AG08395 (cell line): Measurements from ENCODE around the gene SIRT7.
A peak's percentile ranks its signal among the peaks of the same experiment; 100 is the strongest.

Experiments used
- DNase-seq: peaks from one replicate; pipeline ENCODE4 v3.0.0; 2012; ENCODE audit warnings: mixed read lengths, low spot score

Gene SIRT7

DNA sequence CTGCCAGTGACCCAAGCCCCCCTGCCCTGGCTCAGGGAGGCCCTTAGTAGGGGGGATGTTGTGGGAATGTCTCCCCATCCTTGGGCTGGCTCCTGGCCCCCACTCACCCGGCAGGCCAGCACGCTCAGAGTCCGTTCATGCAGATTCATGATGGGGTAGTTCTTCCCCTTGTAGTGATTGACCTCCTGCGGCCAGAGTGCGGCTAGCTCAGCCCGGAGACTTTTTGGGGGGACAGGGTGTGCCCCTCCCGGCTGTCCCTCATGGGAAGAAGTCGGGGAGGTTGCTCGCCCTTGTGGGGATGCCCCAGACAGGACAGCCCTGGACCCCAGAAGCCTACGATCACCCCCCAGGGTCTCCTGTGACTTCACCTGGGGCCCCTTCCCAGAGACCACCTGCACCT, 12.0 kb downstream of the SIRT7 start:
- DNase-seq, result no peak

- DNase-seq, result no peak
Observed at GRCh38 chr17:81905424-81905875, 12.5 kb downstream of the SIRT7 start.

- DNase-seq, result no peak
Observed at GRCh38 chr17:81904600-81905423, 13.2 kb downstream of the SIRT7 start.

DNA sequence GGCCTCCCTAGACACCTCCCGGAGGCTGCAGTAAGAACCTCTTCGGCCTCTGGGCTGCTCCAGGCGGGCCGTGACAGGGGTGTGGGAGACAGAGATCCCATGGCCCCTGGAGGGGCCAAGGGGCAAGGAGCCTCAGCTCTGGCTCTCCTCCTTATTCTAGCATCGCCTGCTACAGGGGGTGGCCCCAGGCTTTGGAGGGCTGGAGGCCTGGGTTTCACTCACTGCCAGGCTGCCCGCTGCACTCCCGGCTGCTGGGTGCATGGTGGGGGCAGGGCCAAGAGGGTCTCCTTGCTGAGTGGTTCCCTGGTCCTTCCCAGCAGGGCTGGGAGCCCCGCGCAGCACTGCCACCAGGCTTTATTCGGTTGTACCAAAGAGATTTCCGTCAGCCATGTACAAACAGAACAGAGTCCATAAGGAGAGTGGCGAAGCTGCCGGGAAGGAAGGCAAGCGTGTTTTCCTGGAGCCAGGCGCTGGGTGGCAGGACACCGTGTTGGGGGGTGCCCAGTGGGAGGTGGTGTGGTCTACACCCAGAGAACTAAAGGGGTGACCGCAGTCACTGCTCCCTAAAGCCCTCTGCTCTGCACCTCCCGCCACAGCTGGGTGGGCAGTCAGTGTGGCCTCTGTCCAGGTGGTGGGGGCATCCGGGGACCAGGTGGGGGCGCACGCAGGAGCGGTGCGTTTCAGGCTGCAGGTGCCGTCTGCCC, 13.9 kb downstream of the SIRT7 start:
- DNase-seq, result no peak

GRCh38 chr17:81903415-81903831, 14.6 kb downstream of the SIRT7 start:
- no peak for DNase-seq

DNA sequence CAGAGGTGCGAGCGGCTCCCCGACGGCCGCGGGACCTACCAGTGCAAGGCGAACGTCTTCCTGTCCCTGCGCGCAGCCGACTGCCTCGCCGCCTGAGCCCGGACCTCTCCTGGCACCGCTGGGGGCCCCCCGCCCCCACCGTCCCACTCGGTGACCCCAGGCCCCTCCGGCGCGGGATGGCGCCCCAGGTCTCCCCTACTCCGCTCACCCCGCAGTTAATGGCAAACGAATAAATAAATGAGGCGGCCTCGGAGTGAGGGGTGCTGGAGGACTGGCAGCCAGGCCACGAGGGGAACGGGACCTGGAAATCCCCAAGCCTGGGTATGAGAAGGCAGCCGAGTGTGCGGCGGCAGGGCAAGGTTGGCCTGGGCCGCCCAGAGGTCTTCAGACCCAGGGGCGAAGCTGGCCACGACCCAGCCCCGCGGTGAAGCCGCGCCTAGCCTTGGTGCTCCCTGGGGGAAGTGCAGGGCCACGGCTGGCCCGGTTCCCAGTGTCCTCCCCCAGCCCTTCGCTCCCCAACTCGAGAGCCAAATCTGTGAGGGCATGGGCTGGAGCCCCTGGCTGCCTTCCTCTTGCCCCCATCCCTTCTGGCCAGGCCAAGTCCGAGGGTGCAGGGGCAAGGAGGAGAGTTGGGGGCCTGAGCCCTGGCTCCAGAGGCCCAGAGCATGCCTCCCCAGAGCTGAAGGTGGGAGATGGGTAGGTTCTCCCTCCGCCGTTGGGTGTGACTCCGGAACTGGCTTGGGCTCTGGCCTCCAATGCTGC, 15.1 kb downstream of the SIRT7 start:
- no peak for DNase-seq

DNA sequence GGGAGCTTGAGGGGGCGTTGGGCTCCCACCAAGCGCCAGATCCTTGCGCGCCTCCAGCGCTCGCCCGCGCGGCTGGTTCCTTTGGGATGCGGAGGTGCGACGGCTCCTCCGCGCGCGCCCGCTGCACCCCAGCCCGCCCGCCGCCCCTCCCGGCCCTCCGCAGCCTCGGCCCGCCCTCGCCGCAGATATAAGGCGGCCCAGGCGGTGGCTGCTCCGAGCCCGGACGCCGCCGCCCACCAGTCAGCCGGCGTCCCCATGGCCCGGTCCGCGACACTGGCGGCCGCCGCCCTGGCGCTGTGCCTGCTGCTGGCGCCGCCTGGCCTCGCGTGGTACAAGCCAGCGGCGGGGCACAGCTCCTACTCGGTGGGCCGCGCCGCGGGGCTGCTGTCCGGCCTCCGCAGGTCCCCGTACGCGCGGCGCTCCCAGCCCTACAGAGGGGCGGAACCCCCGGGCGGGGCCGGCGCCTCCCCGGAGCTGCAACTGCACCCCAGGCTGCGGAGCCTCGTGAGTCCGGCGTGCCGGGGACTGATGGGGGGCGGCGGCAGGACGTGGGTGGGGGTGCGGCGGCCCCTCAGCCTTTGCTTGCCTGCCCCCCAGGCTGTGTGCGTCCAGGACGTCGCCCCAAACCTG, 15.8 kb downstream of the SIRT7 start, which contains the start of gene NPB:
Gene NPB, plus strand, starts transcription at position 216 of the 630 bp plus-strand sequence. Its CDS starts 40 bp downstream, at position 256.
- DNase-seq, result no peak

- DNase-seq, result no peak
Observed at GRCh38 chr17:81901167-81902022, 16.6 kb downstream of the SIRT7 start.

DNA sequence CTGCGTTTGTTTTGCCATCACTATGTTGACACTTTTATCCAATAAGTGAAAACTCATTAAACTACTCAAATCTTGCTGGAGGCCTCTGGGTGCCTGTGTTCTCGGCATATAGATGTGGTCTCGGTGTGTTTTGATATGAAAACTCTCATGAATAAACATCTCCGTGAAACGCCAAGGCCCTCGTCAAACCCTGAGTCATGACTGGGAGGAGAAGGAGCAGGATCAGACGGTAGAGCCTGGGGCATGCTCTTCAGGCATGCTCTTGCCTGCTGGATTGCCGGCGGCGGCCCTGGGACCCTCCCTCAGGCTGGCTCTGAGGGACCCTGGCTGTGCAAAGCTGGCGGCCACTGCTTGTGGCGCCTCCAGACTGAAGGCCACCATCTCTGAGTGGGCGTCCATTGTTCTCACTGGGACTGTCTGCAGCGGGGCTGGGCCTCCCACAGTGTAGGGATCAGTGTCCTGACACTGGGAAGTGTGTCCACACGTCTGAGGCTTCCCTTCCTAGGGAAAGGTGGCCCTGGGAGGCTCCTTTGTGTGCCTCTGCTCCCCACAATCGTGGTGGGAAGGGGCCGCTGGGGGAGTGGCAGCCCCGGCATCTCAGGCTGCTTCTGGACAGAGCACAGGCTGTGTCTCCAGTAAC, 17.7 kb downstream of the SIRT7 start:
- no peak for DNase-seq

GRCh38 chr17:81899514-81900166, 18.3 kb downstream of the SIRT7 start:
- DNase-seq, result no peak

DNA sequence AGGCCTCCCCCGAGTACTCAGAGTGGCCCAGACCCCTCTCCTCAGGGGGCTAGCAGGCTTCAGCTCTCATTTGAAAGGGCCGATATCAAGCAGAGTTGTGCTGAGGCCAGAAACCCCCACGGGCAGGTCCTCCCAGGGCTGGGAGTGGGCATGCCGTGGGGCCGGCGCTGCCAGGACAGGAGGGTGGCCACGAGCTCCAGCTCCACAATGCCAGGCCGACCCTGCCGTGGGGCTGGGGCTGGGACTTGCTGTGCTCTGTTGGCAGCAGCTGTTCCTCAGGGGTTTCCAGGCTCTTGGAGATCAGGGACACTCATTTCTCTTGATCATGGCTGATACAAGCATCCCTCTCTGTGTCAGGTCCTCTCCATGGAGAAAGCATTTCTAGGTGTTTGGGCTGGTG, 19.1 kb downstream of the SIRT7 start:
- DNase-seq, result no peak

- DNase-seq, result peak; percentile 88
Observed at GRCh38 chr17:81898029-81898866, 19.7 kb downstream of the SIRT7 start.

DNA sequence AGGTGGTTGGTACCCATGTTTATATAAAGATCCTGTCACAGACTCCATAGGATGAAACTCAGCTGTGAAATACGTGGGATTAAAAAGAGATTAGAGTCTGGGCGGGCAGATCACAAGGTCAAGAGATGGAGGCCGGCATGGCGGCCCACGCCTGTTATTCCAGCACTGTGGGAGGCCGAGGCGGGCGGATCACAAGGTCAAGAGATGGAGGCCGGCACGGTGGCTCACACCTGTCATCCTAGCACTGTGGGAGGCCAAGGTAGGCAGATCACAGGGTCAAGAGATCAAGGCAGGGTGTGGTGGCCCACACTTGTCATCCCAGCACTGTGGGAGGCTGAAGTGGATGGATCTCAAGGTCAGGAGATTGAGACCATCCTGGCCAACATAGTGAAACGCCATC, 22.6 kb downstream of the SIRT7 start:
- DNase-seq, result no peak

- no peak for DNase-seq
Observed at GRCh38 chr17:81891303-81891552, 26.7 kb downstream of the SIRT7 start.

DNA sequence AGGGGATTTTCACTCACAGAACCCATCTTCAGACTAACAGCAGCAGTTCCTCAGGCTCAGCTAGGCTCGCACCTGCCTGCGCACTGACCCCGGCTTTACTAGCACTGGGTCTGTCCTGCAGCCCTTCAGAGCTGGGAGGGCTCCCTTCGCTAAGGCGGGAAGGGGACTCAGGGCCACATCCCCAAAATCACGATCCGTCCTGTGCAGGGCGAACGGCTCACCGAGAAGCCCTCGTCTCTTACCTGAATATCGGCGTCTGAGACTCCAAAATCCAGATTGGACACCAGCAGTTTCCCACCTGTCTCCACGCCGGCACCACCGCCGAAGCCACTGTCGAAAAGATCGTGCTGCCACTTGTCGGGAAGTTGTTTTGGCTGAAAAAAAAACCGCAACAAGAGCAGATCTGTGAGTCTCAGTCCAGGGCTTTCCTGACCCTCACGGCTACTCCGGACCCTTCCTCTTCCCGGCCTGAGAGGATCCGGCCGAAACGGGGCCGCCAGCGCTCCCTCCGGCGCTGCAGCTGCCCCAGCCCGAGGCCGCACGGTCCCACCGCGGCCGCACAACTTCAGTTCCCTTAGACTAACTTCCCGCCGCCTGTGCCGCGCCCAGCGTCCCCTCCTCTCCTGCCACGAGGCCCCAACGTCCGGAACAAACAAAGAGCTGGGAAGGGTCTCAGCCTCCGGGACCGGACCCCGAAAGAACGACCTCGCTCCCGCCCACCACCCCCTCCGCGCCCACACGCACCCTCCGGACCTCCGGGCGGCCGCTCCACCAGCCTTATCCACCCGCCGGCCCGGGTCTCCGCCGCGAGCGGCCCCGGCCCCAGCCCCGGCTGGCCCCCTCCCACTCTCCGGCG, 27.3 kb downstream of the SIRT7 start:
- peak; percentile 10 for DNase-seq

- no peak for DNase-seq
Observed at GRCh38 chr17:81889602-81890001, 28.4 kb downstream of the SIRT7 start.

DNA sequence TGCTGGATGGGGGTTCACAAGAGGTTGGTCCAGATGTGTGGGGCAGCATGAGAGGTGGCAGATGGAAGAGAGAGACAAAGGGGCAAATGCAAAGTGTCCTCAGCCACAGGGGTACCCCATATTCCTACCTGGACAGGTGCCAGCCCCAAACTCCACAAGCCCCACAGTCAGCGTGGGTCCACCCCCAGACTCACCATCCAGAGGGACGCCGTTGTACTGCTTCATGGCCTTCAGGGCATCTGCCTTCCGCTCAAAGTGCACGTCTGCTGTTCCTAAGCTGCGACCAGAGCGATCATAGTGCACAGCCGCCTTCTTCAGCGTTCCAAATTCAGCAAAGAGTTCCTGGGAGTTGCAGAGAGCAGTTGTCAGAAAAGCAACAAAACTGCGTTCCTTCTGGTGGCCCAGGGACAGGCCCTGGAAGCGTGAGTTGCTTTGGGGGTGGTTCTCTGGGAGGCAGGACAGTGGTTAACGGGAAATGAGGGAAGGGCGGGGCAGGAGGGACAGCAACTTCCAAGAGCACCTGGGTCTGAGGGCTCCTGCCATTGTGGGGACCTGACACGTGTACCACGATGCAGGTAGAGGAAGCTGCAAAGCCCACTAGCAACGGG, 28.9 kb downstream of the SIRT7 start:
- DNase-seq, result no peak
